Large intestine (tissue), 3 donors: ENCODE results near the gene ERC2. TPM values are rescaled to one million over a fixed set of nuclear protein-coding genes. Genes with fewer than 3 reads are reported as not detected.
A peak's percentile ranks its signal among the peaks of the same experiment; 100 is the strongest.

ENCODE experiments used
- DNase-seq, 2 donors: peaks; one replicate each; pipeline versions ENCODE4 v3.0.0 to v3.0.0-alpha.2; 2013
- H3K27ac ChIP-seq: one replicate; pipeline ENCODE4 v1.5.1; 2013; ENCODE audit warnings: low read length
- H3K27me3 ChIP-seq: 2 replicates; pipeline ENCODE4 v1.6.1; 2013; ENCODE audit warnings: low read length; ENCODE audit not compliant: control insufficient read depth, insufficient read depth
- H3K36me3 ChIP-seq: 2 replicates; pipeline ENCODE4 v1.6.1; 2013; ENCODE audit warnings: low read length; ENCODE audit not compliant: control insufficient read depth, insufficient read depth
- H3K4me1 ChIP-seq: one replicate; pipeline ENCODE4 v1.6.1; 2013; ENCODE audit warnings: low read length; ENCODE audit not compliant: control insufficient read depth, insufficient read depth
- H3K4me3 ChIP-seq: one replicate; pipeline ENCODE4 v1.5.1; 2013; ENCODE audit warnings: low read length
- H3K9me3 ChIP-seq: one replicate; pipeline ENCODE4 v1.6.1; 2013; ENCODE audit warnings: mild to moderate bottlenecking, low read depth, low read length, moderate library complexity; ENCODE audit not compliant: control insufficient read depth
- WGBS: methylation state at CpG from one replicate; pipeline ENCODE4 v1.1.5; 2013; ENCODE audit warnings: low lambda C conversion rate; ENCODE audit not compliant: insufficient coverage; 5-methylcytosine and 5-hydroxymethylcytosine counted together
- polyA plus RNA-seq: library from polyadenylated mRNA; unstranded; fragments of 120-200 nt; gene quantifications from one replicate; pipeline ENCODE4 v1.2.1, GENCODE V29; 2013

Gene ERC2
- polyA plus RNA-seq, 1 donor = 2.4 TPM

GRCh38 chr3:55709411-55710012, 758.8 kb downstream of the ERC2 start:
- Histone ChIP-seq H3K27me3 (peaks cover 15% of the 10 kb centered on the region), H3K27ac (no peak overlapping the region), H3K9me3 (no peaks in the 10 kb centered on the region), H3K4me1 (no peaks in the 10 kb centered on the region), H3K4me3 (no peak overlapping the region), H3K36me3 (no peaks in the 10 kb centered on the region)
- WGBS = 100% methylated on average over 1 of the region's 8 CpGs
- DNase-seq = no peak

- Histone ChIP-seq H3K9me3 (no peaks in the 10 kb centered on the region), H3K4me3 (no peak overlapping the region), H3K4me1 (no peaks in the 10 kb centered on the region), H3K36me3 (no peaks in the 10 kb centered on the region), H3K27ac (no peak overlapping the region), H3K27me3 (peaks cover 15% of the 10 kb centered on the region)
- no peak for DNase-seq
- 100% methylated on average over 4 of the region's 7 CpGs for WGBS
These were observed 759.3 kb downstream of the ERC2 start for GRCh38 chr3:55708921-55709320.

- Histone ChIP-seq H3K36me3 (no peaks in the 10 kb centered on the region), H3K4me3 (no peak overlapping the region), H3K27ac (no peak overlapping the region), H3K4me1 (no peaks in the 10 kb centered on the region), H3K9me3 (no peaks in the 10 kb centered on the region), H3K27me3 (peaks cover 15% of the 10 kb centered on the region)
- WGBS = no CpG with 5 or more reads among the region's 3 CpGs
- peak in 1 of 2 donors; percentile 32 for DNase-seq
These were observed 760.0 kb downstream of the ERC2 start for GRCh38 chr3:55708242-55708641.

GRCh38 chr3:55704521-55704920, 763.7 kb downstream of the ERC2 start:
- no peak overlapping the region for H3K4me3 ChIP-seq
- WGBS = no CpG with 5 or more reads among the region's 1 CpG
- peaks cover 12% of the 10 kb centered on the region for H3K27me3 ChIP-seq
- H3K4me1 ChIP-seq = no peaks in the 10 kb centered on the region
- DNase-seq = no peak
- H3K36me3 ChIP-seq = no peaks in the 10 kb centered on the region
- no peaks in the 10 kb centered on the region for H3K9me3 ChIP-seq
- H3K27ac ChIP-seq = no peak overlapping the region

- Histone ChIP-seq H3K36me3 (no peaks in the 10 kb centered on the region), H3K27me3 (peaks cover 12% of the 10 kb centered on the region), H3K27ac (no peak overlapping the region), H3K4me3 (no peak overlapping the region), H3K4me1 (no peaks in the 10 kb centered on the region), H3K9me3 (no peaks in the 10 kb centered on the region)
- DNase-seq = no peak
- 81% methylated on average over 3 of the region's 6 CpGs for WGBS
These were observed 765.4 kb downstream of the ERC2 start for GRCh38 chr3:55702822-55703221.

- DNase-seq = no peak
These were observed 766.3 kb downstream of the ERC2 start for GRCh38 chr3:55701997-55702396.

GRCh38 chr3:55698831-55699230, 769.4 kb downstream of the ERC2 start:
- 60% methylated on average over 3 of the region's 6 CpGs for WGBS
- Histone ChIP-seq H3K4me1 (no peaks in the 10 kb centered on the region), H3K27me3 (peaks cover 7% of the 10 kb centered on the region), H3K9me3 (no peaks in the 10 kb centered on the region), H3K4me3 (no peak overlapping the region), H3K27ac (no peak overlapping the region), H3K36me3 (no peaks in the 10 kb centered on the region)
- no peak for DNase-seq

More at GRCh38 chr3:55701997-55702396, 766.3 kb downstream of the ERC2 start:
- no peaks in the 10 kb centered on the region for H3K9me3 ChIP-seq
- no peaks in the 10 kb centered on the region for H3K4me1 ChIP-seq
- no peaks in the 10 kb centered on the region for H3K36me3 ChIP-seq
- no peak overlapping the region for H3K4me3 ChIP-seq
- 79% methylated on average over 3 of the region's 3 CpGs for WGBS
- peaks cover 16% of the 10 kb centered on the region for H3K27me3 ChIP-seq
- no peak overlapping the region for H3K27ac ChIP-seq

- no peaks in the 10 kb centered on the region for H3K36me3 ChIP-seq
These were observed 770.9 kb downstream of the ERC2 start for GRCh38 chr3:55697177-55697865.

GRCh38 chr3:55692957-55693558, 775.2 kb downstream of the ERC2 start:
- Histone ChIP-seq H3K27ac (no peak overlapping the region), H3K27me3 (peaks cover 15% of the 10 kb centered on the region), H3K4me1 (no peaks in the 10 kb centered on the region), H3K9me3 (no peaks in the 10 kb centered on the region), H3K4me3 (no peak overlapping the region), H3K36me3 (no peaks in the 10 kb centered on the region)
- no CpG with 5 or more reads among the region's 2 CpGs for WGBS
- no peak for DNase-seq

More at GRCh38 chr3:55697177-55697865, 770.9 kb downstream of the ERC2 start:
- no peak overlapping the region for H3K27ac ChIP-seq
- no peak overlapping the region for H3K4me3 ChIP-seq
- H3K27me3 ChIP-seq = peaks cover 7% of the 10 kb centered on the region
- WGBS = no CpG with 5 or more reads among the region's 4 CpGs
- no peaks in the 10 kb centered on the region for H3K9me3 ChIP-seq
- no peak for DNase-seq
- no peaks in the 10 kb centered on the region for H3K4me1 ChIP-seq

GRCh38 chr3:55692295-55692956, 775.8 kb downstream of the ERC2 start:
- DNase-seq = no peak
- H3K4me1 ChIP-seq = no peaks in the 10 kb centered on the region
- H3K9me3 ChIP-seq = no peaks in the 10 kb centered on the region
- no CpG with 5 or more reads among the region's 1 CpG for WGBS
- no peaks in the 10 kb centered on the region for H3K36me3 ChIP-seq
- H3K4me3 ChIP-seq = no peak overlapping the region
- peaks cover 15% of the 10 kb centered on the region for H3K27me3 ChIP-seq
- no peak overlapping the region for H3K27ac ChIP-seq
